Stimulated activated CD4-positive, alpha-beta T cell treated with anti-CD3 and anti-CD28 coated beads, Interleukin-4, amount 100 ng/mL, for 24 hours (primary cell): ENCODE results near the gene PHOSPHO1.

Source experiments
- DNase-seq: peaks from one replicate; pipeline ENCODE4 v3.0.0-alpha.2; 2020

Gene PHOSPHO1

GRCh38 chr17:49217651-49218413 is 12.8 kb downstream of the PHOSPHO1 start:
- DNase-seq, result peak; percentile 47

- DNase-seq, result no peak
Observed at GRCh38 chr17:49216953-49217650, 13.5 kb downstream of the PHOSPHO1 start.

- DNase-seq, result no peak
Observed at GRCh38 chr17:49216482-49216881, 14.1 kb downstream of the PHOSPHO1 start.

- no peak for DNase-seq
Observed at GRCh38 chr17:49214676-49215360, 15.8 kb downstream of the PHOSPHO1 start.

- no peak for DNase-seq
Observed at GRCh38 chr17:49213847-49214246, 16.7 kb downstream of the PHOSPHO1 start.

- DNase-seq, result no peak
Observed at GRCh38 chr17:49213399-49213798, 17.2 kb downstream of the PHOSPHO1 start.

GRCh38 chr17:49210158-49211029 is 20.2 kb downstream of the PHOSPHO1 start, which contains the start of the genes ABI3 and GNGT2:
Gene ABI3 (plus strand): TSS chr17:49210707. CDS start chr17:49210725, 18 bp downstream.
Gene GNGT2 (minus strand): TSS chr17:49210574. CDS start chr17:49207422, 3,152 bp downstream.
- peak; percentile 75 for DNase-seq

GRCh38 chr17:49209061-49209571 is 21.5 kb downstream of the PHOSPHO1 start:
- no peak for DNase-seq

- DNase-seq, result no peak
Observed at GRCh38 chr17:49204516-49204915, 26.1 kb downstream of the PHOSPHO1 start.

- no peak for DNase-seq
Observed at GRCh38 chr17:49203796-49204195, 26.8 kb downstream of the PHOSPHO1 start.

GRCh38 chr17:49201481-49201927 is 29.1 kb downstream of the PHOSPHO1 start:
- no peak for DNase-seq

- DNase-seq, result no peak
Observed at GRCh38 chr17:49200423-49201083, 30.0 kb downstream of the PHOSPHO1 start.

GRCh38 chr17:49198211-49198610 is 32.4 kb downstream of the PHOSPHO1 start:
- no peak for DNase-seq

- no peak for DNase-seq
Observed at GRCh38 chr17:49197346-49197998, 33.1 kb downstream of the PHOSPHO1 start.

- no peak for DNase-seq
Observed at GRCh38 chr17:49196520-49196919, 34.1 kb downstream of the PHOSPHO1 start.

GRCh38 chr17:49195751-49196150 is 34.8 kb downstream of the PHOSPHO1 start:
- no peak for DNase-seq

GRCh38 chr17:49194297-49194607 is 36.3 kb downstream of the PHOSPHO1 start:
- DNase-seq, result no peak

- DNase-seq, result peak; percentile 17
Observed at GRCh38 chr17:49193513-49194296, 36.9 kb downstream of the PHOSPHO1 start.

- peak; percentile 92 for DNase-seq
Observed at GRCh38 chr17:49191917-49192741, 38.5 kb downstream of the PHOSPHO1 start.
